NCI-H82 (cell line): ENCODE results near the gene MRPL44.
A peak's percentile ranks its signal among the peaks of the same experiment; 100 is the strongest.
"Not testable (repeated sequence)": the region's sequence is repeated elsewhere in the genome, so short reads cannot be mapped to it uniquely, and the experiment has no call there.

ENCODE experiments used
- DNase-seq: peaks from one replicate; lab custom pipeline; 2025; lab: John Stamatoyannopoulos, UW

MRPL44 gene

GRCh38 chr2:223971731-223972130 is 14.5 kb downstream of the MRPL44 start:
- no peak for DNase-seq

- no peak for DNase-seq
Measured at GRCh38 chr2:223972656-223973102, 15.4 kb downstream of the MRPL44 start.

- no peak for DNase-seq
Measured at GRCh38 chr2:223973606-223974005, 16.3 kb downstream of the MRPL44 start.

- no peak for DNase-seq
Measured at GRCh38 chr2:223976635-223977226, 19.5 kb downstream of the MRPL44 start.

GRCh38 chr2:223978451-223978850 is 21.2 kb downstream of the MRPL44 start:
- DNase-seq, result no peak

GRCh38 chr2:223979730-223980396 is 22.6 kb downstream of the MRPL44 start:
- no peak for DNase-seq

GRCh38 chr2:223980397-223980735 is 23.1 kb downstream of the MRPL44 start:
- no peak for DNase-seq

GRCh38 chr2:223980803-223981202 is 23.5 kb downstream of the MRPL44 start:
- no peak for DNase-seq

GRCh38 chr2:223981241-223981640 is 24.0 kb downstream of the MRPL44 start:
- DNase-seq, result no peak

GRCh38 chr2:223989206-223989855 is 32.1 kb downstream of the MRPL44 start:
- DNase-seq, result no peak

GRCh38 chr2:223989856-223990232 is 32.6 kb downstream of the MRPL44 start:
- no peak for DNase-seq

- no peak for DNase-seq
Measured at GRCh38 chr2:223991611-223992010, 34.3 kb downstream of the MRPL44 start.

GRCh38 chr2:223993634-223994232 is 36.5 kb downstream of the MRPL44 start:
- peak; percentile 90 for DNase-seq

GRCh38 chr2:223994562-223995162 is 37.4 kb downstream of the MRPL44 start:
- DNase-seq, result no peak

GRCh38 chr2:223995569-223995968 is 38.3 kb downstream of the MRPL44 start:
- no peak for DNase-seq

GRCh38 chr2:223996391-223996790 is 39.1 kb downstream of the MRPL44 start:
- no peak for DNase-seq

GRCh38 chr2:223997938-223998337 is 40.7 kb downstream of the MRPL44 start:
- no peak for DNase-seq

- no peak for DNase-seq
Measured at GRCh38 chr2:223998948-223999347, 41.7 kb downstream of the MRPL44 start.

GRCh38 chr2:223999862-224000261 is 42.6 kb downstream of the MRPL44 start:
- no peak for DNase-seq

GRCh38 chr2:224000662-224001061 is 43.4 kb downstream of the MRPL44 start:
- not testable (repeated sequence) for DNase-seq

GRCh38 chr2:224004105-224004695 is 46.9 kb downstream of the MRPL44 start:
- DNase-seq, result no peak

GRCh38 chr2:224008702-224009261 is 51.5 kb downstream of the MRPL44 start:
- DNase-seq, result peak; percentile 95
